ENCODE results near the gene CD81.

DNA sequence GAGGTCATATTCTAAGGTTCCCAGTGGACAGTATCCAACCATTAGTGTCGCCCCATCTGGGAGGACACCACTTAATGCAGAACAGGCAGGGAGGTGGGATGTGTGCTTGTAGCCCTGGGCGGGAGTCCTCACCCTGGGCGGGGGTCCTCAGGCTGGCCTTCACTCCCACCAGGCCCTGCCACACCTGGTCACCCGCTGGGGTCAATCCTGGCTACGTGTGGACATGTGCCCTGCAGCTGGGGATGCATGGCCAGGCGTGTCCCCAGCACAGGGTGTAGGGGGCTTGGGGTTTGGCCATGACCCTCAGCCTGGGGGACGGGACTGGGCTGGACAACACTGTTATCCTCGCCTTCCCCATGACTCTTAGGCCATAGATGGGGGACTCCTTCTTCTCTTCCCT, 48.4 kb downstream of the CD81 start:
- TF ChIP-seq, protein P1, sequence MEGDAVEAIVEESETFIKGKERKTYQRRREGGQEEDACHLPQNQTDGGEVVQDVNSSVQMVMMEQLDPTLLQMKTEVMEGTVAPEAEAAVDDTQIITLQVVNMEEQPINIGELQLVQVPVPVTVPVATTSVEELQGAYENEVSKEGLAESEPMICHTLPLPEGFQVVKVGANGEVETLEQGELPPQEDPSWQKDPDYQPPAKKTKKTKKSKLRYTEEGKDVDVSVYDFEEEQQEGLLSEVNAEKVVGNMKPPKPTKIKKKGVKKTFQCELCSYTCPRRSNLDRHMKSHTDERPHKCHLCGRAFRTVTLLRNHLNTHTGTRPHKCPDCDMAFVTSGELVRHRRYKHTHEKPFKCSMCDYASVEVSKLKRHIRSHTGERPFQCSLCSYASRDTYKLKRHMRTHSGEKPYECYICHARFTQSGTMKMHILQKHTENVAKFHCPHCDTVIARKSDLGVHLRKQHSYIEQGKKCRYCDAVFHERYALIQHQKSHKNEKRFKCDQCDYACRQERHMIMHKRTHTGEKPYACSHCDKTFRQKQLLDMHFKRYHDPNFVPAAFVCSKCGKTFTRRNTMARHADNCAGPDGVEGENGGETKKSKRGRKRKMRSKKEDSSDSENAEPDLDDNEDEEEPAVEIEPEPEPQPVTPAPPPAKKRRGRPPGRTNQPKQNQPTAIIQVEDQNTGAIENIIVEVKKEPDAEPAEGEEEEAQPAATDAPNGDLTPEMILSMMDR (IDR thresholded peaks at IDR 0.05) = no peak
- TF ChIP-seq ZFX (IDR thresholded peaks at IDR 0.05; ENCODE audit: borderline replicate concordance) = no peak

Measured in 22Rv1 (cell line).